HepG2 (cell line): Measurements from ENCODE around the gene PPP1R18. TPM values are rescaled to one million over a fixed set of nuclear protein-coding genes. Genes with fewer than 3 reads are reported as not detected.

Experiments used
- ATAC-seq: fragments of 200-7000 bp; cut with Tn5 transposase; 3 replicates; pipeline ENCODE4 v1.9.1; 2020; ENCODE audit warnings: mild to moderate bottlenecking, moderate library complexity
- BruUV-seq: library from RNA; stranded (reverse); fragments of 400-500 nt; replicated peaks from 2 replicates; lab custom pipeline; 2021; lab: Mats Ljungman, UMichigan
- CTCF ChIA-PET: fragments of 300-600 bp; formaldehyde crosslinking; extraction: SDS; loops from one replicate; lab custom pipeline; 2021; ENCODE audit warnings: low total read pairs, inconsistent platforms, low intra/inter-chr PET ratio; lab: Yijun Ruan, JAX
- POLR2A ChIA-PET: fragments of 350-600 bp; sonication (Branson Sonifier 250); formaldehyde crosslinking; loops from one replicate; lab custom pipeline; 2020; ENCODE audit warnings: antibody characterized with exemption, inconsistent platforms; lab: Yijun Ruan, JAX
- DNase-seq: peaks from one replicate; pipeline ENCODE4 v3.0.0-alpha.2; 2015; ENCODE audit warnings: low spot score
- FAIRE-seq: peaks from 3 replicates; lab custom pipeline; 2011; peaks lifted over from hg19 to GRCh38; lab: Jason Lieb, UNC
- H2AFZ ChIP-seq: one replicate; pipeline ENCODE4 v1.6.1; 2011; ENCODE audit warnings: low read length, inconsistent platforms
- H3K27ac ChIP-seq: fragments of 300-600 bp; 3 replicates; pipeline ENCODE4 v1.8.0; 2011; ENCODE audit warnings: mixed run types, mild to moderate bottlenecking, mixed read lengths, low read length, inconsistent platforms; ENCODE audit not compliant: insufficient read depth; ENCODE audit errors: extremely low read length
- H3K27me3 ChIP-seq, 2 experiments: fragments of 200-600 bp in 1 of 2; 2 replicates in 1 of 2; 3 replicates in 1 of 2; pipeline versions ENCODE4 v1.6.0 to v1.8.0; 2011; ENCODE audit warnings: low read length in 2 of 2, mild to moderate bottlenecking in 2 of 2, moderate library complexity in 2 of 2, inconsistent platforms in 1 of 2; ENCODE audit not compliant: insufficient read depth in 2 of 2, control insufficient read depth in 1 of 2
- H3K36me3 ChIP-seq, 2 experiments: fragments of 200-600 bp in 1 of 2; replicated peaks in 1 of 2; 2 replicates in 1 of 2; 3 replicates in 1 of 2; pipeline versions ENCODE4 v1.5.1 to v1.8.0; 2011; ENCODE audit warnings: low read length in 2 of 2, inconsistent platforms in 1 of 2; ENCODE audit not compliant: insufficient read depth in 2 of 2, control insufficient read depth in 1 of 2
- H3K4me1 ChIP-seq: 2 replicates; pipeline ENCODE4 v1.5.1; 2012; ENCODE audit warnings: low read length, inconsistent platforms; ENCODE audit not compliant: insufficient read depth
- H3K4me2 ChIP-seq: 2 replicates; pipeline ENCODE4 v1.6.0; 2011; ENCODE audit warnings: low read depth, low read length, inconsistent platforms
- H3K4me3 ChIP-seq, 3 experiments: fragments of 200-600 bp in 1 of 3; sonication (generic), shearing (Covaris generic) in 1 of 3; replicated peaks in 1 of 3; 2 replicates each; pipeline ENCODE4 v1.5.1; 2011 to 2016; ENCODE audit warnings: low read length in 3 of 3, inconsistent platforms in 2 of 3, low read depth in 2 of 3, mild to moderate bottlenecking in 2 of 3, control low read depth in 1 of 3, mixed read lengths in 1 of 3; ENCODE audit not compliant: insufficient read depth in 1 of 3
- H3K79me2 ChIP-seq: one replicate; pipeline ENCODE4 v1.6.1; 2011; ENCODE audit warnings: low read length, inconsistent platforms; ENCODE audit not compliant: insufficient read depth
- H3K9ac ChIP-seq: 2 replicates; pipeline ENCODE4 v1.6.0; 2011; ENCODE audit warnings: mild to moderate bottlenecking, low read depth, low read length, inconsistent platforms; ENCODE audit not compliant: insufficient read depth
- H3K9me3 ChIP-seq: 2 replicates; pipeline ENCODE4 v1.5.1; 2012; ENCODE audit warnings: mild to moderate bottlenecking, low read length
- H4K20me1 ChIP-seq: 2 replicates; pipeline ENCODE4 v1.6.0; 2011; ENCODE audit warnings: inconsistent platforms, mild to moderate bottlenecking, low read length, moderate library complexity; ENCODE audit not compliant: insufficient read depth
- BRCA1 ChIP-seq: sonication (generic); formaldehyde crosslinking; IDR thresholded peaks from 2 replicates; pipeline ENCODE4 v1.4.0; 2020; ENCODE audit warnings: missing genetic modification reagents
- EP300 ChIP-seq, 3 experiments: sonication (generic) in 1 of 3; formaldehyde crosslinking in 1 of 3; IDR thresholded peaks; 2 replicates each; pipeline versions ENCODE4 v1.5.1 to v1.6.1; 2011 to 2020; ENCODE audit warnings: low read depth in 2 of 3, low read length in 2 of 3, borderline replicate concordance in 1 of 3, improper control_type of control experiment in 1 of 3, mild to moderate bottlenecking in 1 of 3, missing genetic modification reagents in 1 of 3, moderate library complexity in 1 of 3
- FIP1L1 ChIP-seq: fragments of 200-400 bp; formaldehyde crosslinking; IDR thresholded peaks from 2 replicates; pipeline ENCODE4 v1.6.1; 2018; ENCODE audit warnings: low read depth, mild to moderate bottlenecking, low read length, moderate library complexity, borderline replicate concordance; ENCODE audit not compliant: insufficient read depth
- FOSL1 ChIP-seq: sonication (generic); formaldehyde crosslinking; IDR thresholded peaks from 2 replicates; pipeline ENCODE4 v1.9.0; 2021; ENCODE audit warnings: missing genetic modification reagents, borderline replicate concordance
- HINFP ChIP-seq: sonication (generic); formaldehyde crosslinking; IDR thresholded peaks from 2 replicates; pipeline ENCODE4 v1.4.0; 2020; ENCODE audit warnings: low read depth, mild to moderate bottlenecking, missing genetic modification reagents
- HOXA3 ChIP-seq: sonication (generic); formaldehyde crosslinking; IDR thresholded peaks from 2 replicates; pipeline ENCODE4 v1.5.0; 2020; ENCODE audit warnings: missing genetic modification reagents
- KLF9 ChIP-seq: IDR thresholded peaks from 2 replicates; pipeline ENCODE4 v1.6.1; 2016; ENCODE audit warnings: low read depth
- SIN3B ChIP-seq: fragments of 150-350 bp; IDR thresholded peaks from 2 replicates; pipeline ENCODE4 v1.6.1; 2014; ENCODE audit warnings: low read length
- SMARCC2 ChIP-seq: fragments of 450-650 bp; IDR thresholded peaks from 2 replicates; pipeline ENCODE4 v1.6.1; 2017; ENCODE audit warnings: antibody characterized with exemption, mild to moderate bottlenecking
- WIZ ChIP-seq: sonication (generic); formaldehyde crosslinking; IDR thresholded peaks from 2 replicates; pipeline ENCODE4 v1.5.1; 2020; ENCODE audit warnings: mild to moderate bottlenecking, missing genetic modification reagents
- ZGPAT ChIP-seq: IDR thresholded peaks from 2 replicates; pipeline ENCODE4 v1.6.1; 2016; ENCODE audit warnings: mild to moderate bottlenecking
- ZMAT3 ChIP-seq: sonication (generic); formaldehyde crosslinking; conservative IDR thresholded peaks from 2 replicates; pipeline ENCODE4 v1.7.0; 2021; ENCODE audit warnings: missing genetic modification reagents
- ZNF136 ChIP-seq: sonication (generic); formaldehyde crosslinking; IDR thresholded peaks from 2 replicates; pipeline ENCODE4 v1.8.1; 2022; ENCODE audit warnings: low read depth, mild to moderate bottlenecking, moderate library complexity, missing genetic modification reagents
- ZNF264 ChIP-seq: sonication (generic); formaldehyde crosslinking; IDR thresholded peaks from 2 replicates; pipeline ENCODE4 v1.4.0; 2020; ENCODE audit warnings: missing genetic modification reagents
- WGBS: methylation state at CpG from one replicate; pipeline ENCODE4 v1.1.6; 2017; ENCODE audit warnings: low lambda C conversion rate; 5-methylcytosine and 5-hydroxymethylcytosine counted together
- in situ Hi-C: cut with HindIII; loops from 2 replicates; pipeline ENCODE4 v1.10.0; 2017; ENCODE audit warnings: low pct_unique_long_range_greater_than_20kb; ENCODE audit not compliant: extremely low pct_ligation_motif_present
- intact Hi-C: fragments of 100-400 bp; cut with micrococcal nuclease; formaldehyde crosslinking; loops from one replicate; pipeline ENCODE4 v1.10.0; 2022; ENCODE audit not compliant: unreplicated experiment
- polyA plus RNA-seq, 8 experiments: library from polyadenylated mRNA; depleted of rRNA in 3 of 8; stranded (reverse) in 7 of 8; unstranded in 1 of 8; fragments of >200 nt; fragmentation: Illumina TruSeq in 4 of 8; extraction: Trizol in 4 of 8; gene quantifications; 2 replicates each; pipeline versions ENCODE4 v1.2.1 to v1.2.3, GENCODE V29; 2011 to 2016; ENCODE audit warnings: low read depth in 4 of 8, missing spikeins in 1 of 8, mixed read lengths in 1 of 8; ENCODE audit not compliant: insufficient read depth in 1 of 8
- total RNA-seq, 5 experiments: library from RNA; depleted of rRNA; stranded (reverse); fragments of >200 nt; fragmentation: Illumina TruSeq; extraction: Trizol; gene quantifications; 2 replicates each; pipeline ENCODE4 v1.2.3, GENCODE V29; 2016; ENCODE audit warnings: low read depth in 1 of 5
- TF ChIP-seq, protein P1 (sequence below): sonication (generic); formaldehyde crosslinking; IDR thresholded peaks from 2 replicates; pipeline ENCODE4 v1.4.0; 2020; ENCODE audit warnings: missing genetic modification reagents, mild to moderate bottlenecking, borderline replicate concordance
- TF ChIP-seq, protein P2 (sequence below): sonication (generic); formaldehyde crosslinking; IDR thresholded peaks from 2 replicates; pipeline ENCODE4 v1.8.1; 2023; ENCODE audit warnings: mild to moderate bottlenecking, missing genetic modification reagents

The PPP1R18 gene
- total and polyA plus RNA-seq, 2 of the 13 experiments (the other 11 are each of a cell fraction or from before 2014, with no cell fraction given): 4.9 to 9.2 TPM

DNA sequence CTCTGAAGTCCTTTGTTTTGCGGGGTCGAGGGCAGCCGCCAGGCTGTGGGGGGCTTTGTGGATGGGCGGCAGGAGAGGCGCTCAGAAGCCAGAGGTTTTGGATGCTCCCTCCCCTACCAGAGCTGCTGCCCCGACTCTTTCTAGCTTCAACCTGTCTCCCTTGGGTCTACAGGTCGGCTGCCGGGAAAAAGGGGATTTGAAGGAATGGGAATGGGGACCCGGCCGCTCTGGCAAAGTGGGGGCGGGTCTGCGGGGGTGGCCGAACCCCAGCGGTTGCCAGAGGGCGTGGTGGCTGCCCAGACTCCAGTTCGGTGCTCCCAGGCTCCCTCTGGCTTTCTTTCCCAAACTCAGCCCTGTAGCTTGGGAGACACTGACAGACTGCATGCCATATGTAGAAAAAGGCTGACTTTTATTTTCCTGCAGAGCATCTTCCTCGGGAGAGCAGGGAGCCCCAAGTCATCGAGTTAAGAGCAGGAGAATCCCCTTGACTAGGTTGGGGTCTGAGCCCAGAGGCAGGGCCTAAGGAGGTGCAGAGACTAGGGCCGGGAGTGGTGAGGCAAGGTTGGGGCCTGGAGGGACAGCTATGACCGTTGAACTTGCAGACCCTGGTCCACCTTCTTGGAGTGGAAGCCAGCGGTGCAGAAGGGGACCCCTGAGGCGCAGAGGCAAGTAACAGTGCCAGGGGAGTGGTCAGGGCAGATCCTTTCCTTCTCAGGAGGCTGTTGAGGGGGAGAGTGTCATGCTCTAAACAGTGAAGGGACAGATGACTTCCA is 1.4 kb upstream of the PPP1R18 start:
- H3K4me2 ChIP-seq: peak overlapping the region; percentile 84
- no peaks in the 10 kb centered on the region for H4K20me1 ChIP-seq
- H3K79me2 ChIP-seq: no peaks in the 10 kb centered on the region
- H2AFZ ChIP-seq: no peak overlapping the region
- intact Hi-C loops: loop anchor here (1.0 kb wide), 1 partner anchor 34 kb away; no protein-coding TSS in a partner anchor
- no peaks in the 10 kb centered on the region for H3K9me3 ChIP-seq
- H3K4me3 ChIP-seq: peak overlapping the region; percentile 77 to 84 (median 81)
- no peaks in the 10 kb centered on the region for H3K27me3 ChIP-seq
- ATAC-seq (peak; percentile 3), FAIRE-seq (no peak), DNase-seq (no peak)
- 21% methylated on average over 22 of the region's 22 CpGs for WGBS
- no peaks in the 10 kb centered on the region for H3K36me3 ChIP-seq
- H3K4me1 ChIP-seq: peaks cover 71% of the 10 kb centered on the region
- POLR2A ChIA-PET: interaction anchor here (0.9 to 3.0 kb wide), 14 partner anchors 8 to 195 kb away, joined by 3 to 23 read pairs (median 4); partner anchors contain the start of genes DHX16, IER3, MDC1 and MRPS18B
- H3K27ac ChIP-seq: no peak overlapping the region
- H3K9ac ChIP-seq: peak overlapping the region; percentile 65
- BruUV-seq: TSS peak; percentile 58
- in situ Hi-C loops: loop anchor here (25.0 kb wide), 1 partner anchor 399 kb away; no protein-coding TSS in a partner anchor
- CTCF ChIA-PET: interaction anchor here (1.7 kb wide), 1 partner anchor 9 kb away, joined by 6 read pairs; no protein-coding TSS in a partner anchor
- 0 out of 2 replicates have a peak, but pooled peaks have one; percentile 6 for TF ChIP-seq KLF9 (CRISPR knock-in tag)
- TF ChIP-seq SIN3B: no peak
- no peak for TF ChIP-seq EP300 (IDR thresholded peaks at IDR 0.05; ENCODE audit: low read depth in 2 of 2, low read length in 2 of 2)
- no peak for TF ChIP-seq EP300 (CRISPR knock-in tag; IDR thresholded peaks at IDR 0.05; ENCODE audit: borderline replicate concordance)
- TF ChIP-seq ZNF264 (CRISPR knock-in tag): no peak
- no peak for TF ChIP-seq FIP1L1
- peak; percentile 9; the same call in 1 of the 2 replicates for TF ChIP-seq FOSL1 (CRISPR knock-in tag)
- TF ChIP-seq BRCA1 (CRISPR knock-in tag): no peak
- TF ChIP-seq HINFP (CRISPR knock-in tag): no peak
- TF ChIP-seq, protein P1, sequence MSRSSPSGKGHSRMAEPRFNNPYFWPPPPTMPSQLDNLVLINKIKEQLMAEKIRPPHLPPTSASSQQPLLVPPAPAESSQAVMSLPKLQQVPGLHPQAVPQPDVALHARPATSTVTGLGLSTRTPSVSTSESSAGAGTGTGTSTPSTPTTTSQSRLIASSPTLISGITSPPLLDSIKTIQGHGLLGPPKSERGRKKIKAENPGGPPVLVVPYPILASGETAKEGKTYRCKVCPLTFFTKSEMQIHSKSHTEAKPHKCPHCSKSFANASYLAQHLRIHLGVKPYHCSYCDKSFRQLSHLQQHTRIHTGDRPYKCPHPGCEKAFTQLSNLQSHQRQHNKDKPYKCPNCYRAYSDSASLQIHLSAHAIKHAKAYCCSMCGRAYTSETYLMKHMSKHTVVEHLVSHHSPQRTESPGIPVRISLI (CRISPR knock-in tag): no peak
- TF ChIP-seq ZGPAT (CRISPR knock-in tag): 0 out of 2 replicates have a peak, but pooled peaks have one; percentile 17
- TF ChIP-seq WIZ: no peak
- TF ChIP-seq HOXA3 (CRISPR knock-in tag): no peak
- no peak for TF ChIP-seq SMARCC2
- TF ChIP-seq ZMAT3 (CRISPR knock-in tag): no peak
- TF ChIP-seq, protein P2, sequence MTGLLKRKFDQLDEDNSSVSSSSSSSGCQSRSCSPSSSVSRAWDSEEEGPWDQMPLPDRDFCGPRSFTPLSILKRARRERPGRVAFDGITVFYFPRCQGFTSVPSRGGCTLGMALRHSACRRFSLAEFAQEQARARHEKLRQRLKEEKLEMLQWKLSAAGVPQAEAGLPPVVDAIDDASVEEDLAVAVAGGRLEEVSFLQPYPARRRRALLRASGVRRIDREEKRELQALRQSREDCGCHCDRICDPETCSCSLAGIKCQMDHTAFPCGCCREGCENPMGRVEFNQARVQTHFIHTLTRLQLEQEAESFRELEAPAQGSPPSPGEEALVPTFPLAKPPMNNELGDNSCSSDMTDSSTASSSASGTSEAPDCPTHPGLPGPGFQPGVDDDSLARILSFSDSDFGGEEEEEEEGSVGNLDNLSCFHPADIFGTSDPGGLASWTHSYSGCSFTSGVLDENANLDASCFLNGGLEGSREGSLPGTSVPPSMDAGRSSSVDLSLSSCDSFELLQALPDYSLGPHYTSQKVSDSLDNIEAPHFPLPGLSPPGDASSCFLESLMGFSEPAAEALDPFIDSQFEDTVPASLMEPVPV (CRISPR knock-in tag): no peak; the same call in 1 of the 2 replicates
- TF ChIP-seq ZNF136 (CRISPR knock-in tag): no peak
